ENCODE results near the gene ABHD6. TPM values are rescaled to one million over a fixed set of nuclear protein-coding genes. Genes with fewer than 3 reads are reported as not detected.
"Not testable (repeated sequence)": the region's sequence is repeated elsewhere in the genome, so short reads cannot be mapped to it uniquely, and the experiment has no call there.

Gene ABHD6
- total RNA-seq, 1 experiment from 2014 or later = 18.9 TPM

DNA sequence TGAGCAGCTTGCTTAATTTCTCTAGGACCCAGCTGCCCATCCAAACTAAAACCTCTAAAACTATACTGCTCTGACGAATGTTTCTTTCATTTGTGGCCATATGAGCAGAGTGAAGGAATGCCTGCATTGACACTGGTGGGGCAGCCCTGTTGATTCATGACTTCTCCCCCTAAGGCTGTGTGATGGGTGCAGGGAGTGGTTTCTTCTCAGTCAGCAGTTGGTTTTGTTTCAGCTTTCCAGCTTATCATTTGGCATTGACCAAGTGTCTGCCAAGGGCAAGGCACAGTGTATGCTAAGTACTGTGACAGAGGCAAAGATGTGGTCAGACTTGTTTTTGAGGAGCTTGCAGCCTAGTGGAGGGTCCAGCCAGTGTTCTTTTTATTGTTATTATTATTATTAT lies 4.7 kb downstream of the ABHD6 start:
- TF ChIP-seq TCF7L2 (IDR thresholded peaks at IDR 0.05; ENCODE audit: low read depth, low read length) (no peak), POLR2AphosphoS5 (IDR thresholded peaks at IDR 0.05; ENCODE audit: low read depth, low read length) (no peak), SIN3A (IDR thresholded peaks at IDR 0.05; ENCODE audit: borderline replicate concordance, insufficient read depth, low read depth, low read length) (no peak)
- TF ChIP-seq, protein P1, sequence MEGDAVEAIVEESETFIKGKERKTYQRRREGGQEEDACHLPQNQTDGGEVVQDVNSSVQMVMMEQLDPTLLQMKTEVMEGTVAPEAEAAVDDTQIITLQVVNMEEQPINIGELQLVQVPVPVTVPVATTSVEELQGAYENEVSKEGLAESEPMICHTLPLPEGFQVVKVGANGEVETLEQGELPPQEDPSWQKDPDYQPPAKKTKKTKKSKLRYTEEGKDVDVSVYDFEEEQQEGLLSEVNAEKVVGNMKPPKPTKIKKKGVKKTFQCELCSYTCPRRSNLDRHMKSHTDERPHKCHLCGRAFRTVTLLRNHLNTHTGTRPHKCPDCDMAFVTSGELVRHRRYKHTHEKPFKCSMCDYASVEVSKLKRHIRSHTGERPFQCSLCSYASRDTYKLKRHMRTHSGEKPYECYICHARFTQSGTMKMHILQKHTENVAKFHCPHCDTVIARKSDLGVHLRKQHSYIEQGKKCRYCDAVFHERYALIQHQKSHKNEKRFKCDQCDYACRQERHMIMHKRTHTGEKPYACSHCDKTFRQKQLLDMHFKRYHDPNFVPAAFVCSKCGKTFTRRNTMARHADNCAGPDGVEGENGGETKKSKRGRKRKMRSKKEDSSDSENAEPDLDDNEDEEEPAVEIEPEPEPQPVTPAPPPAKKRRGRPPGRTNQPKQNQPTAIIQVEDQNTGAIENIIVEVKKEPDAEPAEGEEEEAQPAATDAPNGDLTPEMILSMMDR (IDR thresholded peaks at IDR 0.05) = no peak
- TF ChIP-seq, protein P2, sequence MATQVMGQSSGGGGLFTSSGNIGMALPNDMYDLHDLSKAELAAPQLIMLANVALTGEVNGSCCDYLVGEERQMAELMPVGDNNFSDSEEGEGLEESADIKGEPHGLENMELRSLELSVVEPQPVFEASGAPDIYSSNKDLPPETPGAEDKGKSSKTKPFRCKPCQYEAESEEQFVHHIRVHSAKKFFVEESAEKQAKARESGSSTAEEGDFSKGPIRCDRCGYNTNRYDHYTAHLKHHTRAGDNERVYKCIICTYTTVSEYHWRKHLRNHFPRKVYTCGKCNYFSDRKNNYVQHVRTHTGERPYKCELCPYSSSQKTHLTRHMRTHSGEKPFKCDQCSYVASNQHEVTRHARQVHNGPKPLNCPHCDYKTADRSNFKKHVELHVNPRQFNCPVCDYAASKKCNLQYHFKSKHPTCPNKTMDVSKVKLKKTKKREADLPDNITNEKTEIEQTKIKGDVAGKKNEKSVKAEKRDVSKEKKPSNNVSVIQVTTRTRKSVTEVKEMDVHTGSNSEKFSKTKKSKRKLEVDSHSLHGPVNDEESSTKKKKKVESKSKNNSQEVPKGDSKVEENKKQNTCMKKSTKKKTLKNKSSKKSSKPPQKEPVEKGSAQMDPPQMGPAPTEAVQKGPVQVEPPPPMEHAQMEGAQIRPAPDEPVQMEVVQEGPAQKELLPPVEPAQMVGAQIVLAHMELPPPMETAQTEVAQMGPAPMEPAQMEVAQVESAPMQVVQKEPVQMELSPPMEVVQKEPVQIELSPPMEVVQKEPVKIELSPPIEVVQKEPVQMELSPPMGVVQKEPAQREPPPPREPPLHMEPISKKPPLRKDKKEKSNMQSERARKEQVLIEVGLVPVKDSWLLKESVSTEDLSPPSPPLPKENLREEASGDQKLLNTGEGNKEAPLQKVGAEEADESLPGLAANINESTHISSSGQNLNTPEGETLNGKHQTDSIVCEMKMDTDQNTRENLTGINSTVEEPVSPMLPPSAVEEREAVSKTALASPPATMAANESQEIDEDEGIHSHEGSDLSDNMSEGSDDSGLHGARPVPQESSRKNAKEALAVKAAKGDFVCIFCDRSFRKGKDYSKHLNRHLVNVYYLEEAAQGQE (IDR thresholded peaks at IDR 0.05; ENCODE audit: insufficient read depth in 1 of 2, low read depth in 2 of 2, low read length in 1 of 2) = no peak
- no peaks in the 10 kb centered on the region for H3K9me3 ChIP-seq (ENCODE audit: control insufficient read depth, insufficient read depth, low read depth, low read length)
- no peak overlapping the region for H3K4me3 ChIP-seq (ENCODE audit: low read depth in 2 of 2, low read length in 2 of 2)
- H3K36me3 ChIP-seq (ENCODE audit: control insufficient read depth, insufficient read depth, low read length) = no peaks in the 10 kb centered on the region; the same call in 1 of the 2 replicates
- no peaks in the 10 kb centered on the region for H3K27me3 ChIP-seq (ENCODE audit: control insufficient read depth, insufficient read depth, low read length)
- H3K27ac ChIP-seq (ENCODE audit: low read length) = no peak overlapping the region
- POLR2A ChIA-PET = no interaction called here
- H3K4me1 ChIP-seq (ENCODE audit: control insufficient read depth, insufficient read depth, low read length) = no peaks in the 10 kb centered on the region; the same call in 1 of the 2 replicates
- DNase-seq (ENCODE audit: low read depth, low spot score) = no peak
- no TSS peak for BruUV-seq (replicated peaks)
- CTCF ChIA-PET = no interaction called here
- intact Hi-C loops (cut with micrococcal nuclease; ENCODE audit: unreplicated experiment) = no loop called here
- in situ Hi-C loops (cut with HindIII; ENCODE audit: low pct_unique_long_range_greater_than_20kb, low sequenced_read_pairs) = no loop called here
- no peak for ATAC-seq

DNA sequence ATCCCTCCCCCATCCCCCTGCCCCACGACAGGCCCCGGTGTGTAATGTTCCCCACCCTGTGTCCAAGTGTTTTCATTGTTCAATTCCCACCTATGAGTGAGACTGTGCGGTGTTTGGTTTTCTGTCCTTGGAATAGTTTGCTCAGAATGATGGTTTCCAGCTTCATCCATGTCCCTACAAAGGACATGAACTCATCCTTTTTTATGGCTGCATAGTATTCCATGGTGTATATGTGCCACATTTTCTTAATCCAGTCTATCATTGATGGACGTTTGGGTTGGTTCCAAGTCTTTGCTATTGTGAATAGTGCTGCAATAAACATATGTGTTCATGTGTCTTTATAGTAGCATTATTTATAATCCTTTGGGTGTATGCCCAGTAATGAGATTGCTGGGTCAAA lies 5.3 kb downstream of the ABHD6 start:
- CTCF ChIA-PET; ATAC-seq; H3K27ac ChIP-seq (ENCODE audit: low read length); DNase-seq (ENCODE audit: low read depth, low spot score); intact Hi-C loops (cut with micrococcal nuclease; ENCODE audit: unreplicated experiment); H3K4me1 ChIP-seq (ENCODE audit: control insufficient read depth, insufficient read depth, low read length); POLR2A ChIA-PET; H3K4me3 ChIP-seq (ENCODE audit: low read depth in 2 of 2, low read length in 2 of 2); H3K9me3 ChIP-seq (ENCODE audit: control insufficient read depth, insufficient read depth, low read depth, low read length); H3K27me3 ChIP-seq (ENCODE audit: control insufficient read depth, insufficient read depth, low read length); BruUV-seq (replicated peaks); in situ Hi-C loops (cut with HindIII; ENCODE audit: low pct_unique_long_range_greater_than_20kb, low sequenced_read_pairs); H3K36me3 ChIP-seq (ENCODE audit: control insufficient read depth, insufficient read depth, low read length): not testable (repeated sequence)

DNA sequence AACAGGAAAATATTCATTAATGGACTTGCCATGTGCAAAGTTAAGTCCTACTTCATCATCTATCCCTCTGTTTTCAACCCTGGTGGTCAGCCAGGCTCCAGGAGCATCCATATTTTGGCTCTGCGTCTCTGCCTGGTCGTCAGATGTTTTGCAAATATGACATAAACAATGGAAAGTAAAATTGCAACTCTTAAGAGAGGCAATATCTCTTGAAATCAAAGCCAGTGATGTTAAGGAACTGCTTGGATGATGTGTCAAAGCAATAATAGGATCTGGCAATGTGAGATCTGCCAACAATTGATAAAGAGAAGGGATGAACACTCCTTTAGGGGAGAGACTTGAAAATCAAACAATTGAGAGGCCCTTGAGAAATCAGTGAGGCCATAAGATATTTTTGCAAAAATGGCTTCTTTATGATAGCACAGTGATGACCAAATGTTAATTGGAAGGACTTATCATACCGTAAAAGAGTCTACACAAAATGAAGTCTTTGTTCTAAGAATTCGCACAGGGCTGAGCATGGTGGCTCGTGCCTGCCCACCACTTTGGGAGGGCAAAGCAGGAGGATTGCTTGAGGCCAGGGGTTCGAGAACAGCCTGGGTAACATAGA lies 6.5 kb downstream of the ABHD6 start:
- ATAC-seq = no peak
- no peak overlapping the region for H3K4me3 ChIP-seq (ENCODE audit: low read depth in 2 of 2, low read length in 2 of 2)
- no TSS peak for BruUV-seq (replicated peaks)

More for the DNA sequence above, 6.5 kb downstream of the ABHD6 start:
- Histone ChIP-seq H3K27me3 (ENCODE audit: control insufficient read depth, insufficient read depth, low read length) (no peaks in the 10 kb centered on the region), H3K9me3 (ENCODE audit: control insufficient read depth, insufficient read depth, low read depth, low read length) (no peaks in the 10 kb centered on the region), H3K4me1 (ENCODE audit: control insufficient read depth, insufficient read depth, low read length) (no peaks in the 10 kb centered on the region; the same call in none of the 2 replicates), H3K36me3 (ENCODE audit: control insufficient read depth, insufficient read depth, low read length) (no peaks in the 10 kb centered on the region), H3K27ac (ENCODE audit: low read length) (no peak overlapping the region)
- intact Hi-C loops (cut with micrococcal nuclease; ENCODE audit: unreplicated experiment) (no loop called here), in situ Hi-C loops (cut with HindIII; ENCODE audit: low pct_unique_long_range_greater_than_20kb, low sequenced_read_pairs) (no loop called here)
- CTCF ChIA-PET = no interaction called here
- POLR2A ChIA-PET = no interaction called here
- no peak for TF ChIP-seq TCF7L2 (IDR thresholded peaks at IDR 0.05; ENCODE audit: low read depth, low read length)
- TF ChIP-seq, protein P1 (IDR thresholded peaks at IDR 0.05) = no peak
- no peak for TF ChIP-seq POLR2AphosphoS5 (IDR thresholded peaks at IDR 0.05; ENCODE audit: low read depth, low read length)
- TF ChIP-seq, protein P2 (IDR thresholded peaks at IDR 0.05; ENCODE audit: insufficient read depth in 1 of 2, low read depth in 2 of 2, low read length in 1 of 2) = no peak
- no peak for TF ChIP-seq SIN3A (IDR thresholded peaks at IDR 0.05; ENCODE audit: borderline replicate concordance, insufficient read depth, low read depth, low read length)
- no peak for DNase-seq (ENCODE audit: low read depth, low spot score)

Data from Panc1 (cell line).